Breast epithelium (tissue), 3 donors: Measurements from ENCODE around the gene NAV2.

Experiments used
- CTCF ChIP-seq, 3 donors: fragments of 450-650 bp; IDR thresholded peaks; one replicate each; pipeline ENCODE4 v1.5.1; 2016 to 2017; ENCODE audit warnings: antibody characterized with exemption in 3 of 3, mild to moderate bottlenecking in 3 of 3, moderate library complexity in 3 of 3
- POLR2A ChIP-seq: fragments of 450-650 bp; IDR thresholded peaks from one replicate; pipeline ENCODE4 v1.6.1; 2016; ENCODE audit warnings: antibody characterized with exemption, mild to moderate bottlenecking, moderate library complexity
- POLR2AphosphoS5 ChIP-seq, 3 donors: sonication (generic); formaldehyde crosslinking; IDR thresholded peaks; one replicate each; pipeline ENCODE4 v1.6.1; 2017; ENCODE audit warnings: antibody characterized with exemption in 3 of 3

GRCh38 chr11:19812710-19813109, 100.1 kb downstream of the NAV2 start:
- TF ChIP-seq CTCF (IDR thresholded peaks at IDR 0.05) = no peak
- no peak for TF ChIP-seq POLR2AphosphoS5 (IDR thresholded peaks at IDR 0.05)
- TF ChIP-seq POLR2A = no peak
